HL-60 (cell line): ENCODE results near the gene GLI3.

Experiments used
- DNase-seq, 2 experiments: peaks; one replicate each; pipeline ENCODE4 v3.0.0-alpha.2; 2010 to 2020; ENCODE audit warnings: low read depth in 1 of 2, low spot score in 1 of 2
- H3K27ac ChIP-seq: fragments of 250-450 bp; sonication (Bioruptor Pico); replicated peaks from 2 replicates; pipeline ENCODE4 v1.5.1; 2020; ENCODE audit warnings: mild to moderate bottlenecking, moderate library complexity
- H3K27me3 ChIP-seq: fragments of 250-450 bp; sonication (Bioruptor Pico); 2 replicates; pipeline ENCODE4 v1.5.1; 2021; ENCODE audit warnings: mild to moderate bottlenecking, moderate library complexity; ENCODE audit not compliant: insufficient read depth, poor library complexity, severe bottlenecking
- H3K4me3 ChIP-seq: replicated peaks from 2 replicates; pipeline ENCODE4 v1.5.1; 2011; ENCODE audit warnings: mild to moderate bottlenecking, control low read depth, low read length; ENCODE audit not compliant: insufficient read depth
- CTCF ChIP-seq: IDR thresholded peaks from one replicate; pipeline ENCODE4 v1.5.1; 2011; ENCODE audit warnings: low read length, control low read depth, inconsistent platforms; ENCODE audit not compliant: insufficient read depth
- GABPA ChIP-seq: IDR thresholded peaks from 2 replicates; pipeline ENCODE4 v1.6.1; 2012; ENCODE audit warnings: low read depth
- POLR2AphosphoS5 ChIP-seq: IDR thresholded peaks from 2 replicates; pipeline ENCODE4 v1.6.1; 2012; ENCODE audit warnings: low read depth
- REST ChIP-seq: IDR thresholded peaks from 2 replicates; pipeline ENCODE4 v1.6.1; 2012; ENCODE audit warnings: low read depth; ENCODE audit not compliant: insufficient replicate concordance
- SPI1 ChIP-seq: IDR thresholded peaks from 2 replicates; pipeline ENCODE4 v1.6.1; 2012; ENCODE audit warnings: low read depth, mild to moderate bottlenecking, borderline replicate concordance

GLI3 gene

GRCh38 chr7:42053834-42054233, 183.2 kb downstream of the GLI3 start:
- no peak overlapping the region for H3K27ac ChIP-seq
- no peaks in the 10 kb centered on the region for H3K27me3 ChIP-seq
- H3K4me3 ChIP-seq: no peak overlapping the region
- TF ChIP-seq REST (no peak), CTCF (no peak)
- no peak for DNase-seq

GRCh38 chr7:42049761-42050160, 187.2 kb downstream of the GLI3 start:
- Histone ChIP-seq H3K27me3 (no peaks in the 10 kb centered on the region), H3K4me3 (no peak overlapping the region), H3K27ac (no peak overlapping the region)
- no peak for DNase-seq
- TF ChIP-seq GABPA (no peak), CTCF (no peak)

- no peak for DNase-seq
- no peak overlapping the region for H3K4me3 ChIP-seq
- no peak overlapping the region for H3K27ac ChIP-seq
- H3K27me3 ChIP-seq: no peaks in the 10 kb centered on the region
- no peak for TF ChIP-seq CTCF
- TF ChIP-seq REST: no peak
- no peak for TF ChIP-seq SPI1
- no peak for TF ChIP-seq POLR2AphosphoS5
- no peak for TF ChIP-seq GABPA
Observed at GRCh38 chr7:42046483-42046882, 190.5 kb downstream of the GLI3 start.

GRCh38 chr7:42045961-42046360, 191.0 kb downstream of the GLI3 start:
- Histone ChIP-seq H3K27ac (no peak overlapping the region), H3K27me3 (no peaks in the 10 kb centered on the region), H3K4me3 (no peak overlapping the region)
- DNase-seq: no peak
- TF ChIP-seq POLR2AphosphoS5 (no peak), SPI1 (no peak), REST (no peak), CTCF (no peak)
